ENCODE results near the gene MYO18B. TPM values are rescaled to one million over a fixed set of nuclear protein-coding genes. Genes with fewer than 3 reads are reported as not detected.

MYO18B gene
- total RNA-seq, 1 donor from 2014 or later, result 0.07 TPM

DNA sequence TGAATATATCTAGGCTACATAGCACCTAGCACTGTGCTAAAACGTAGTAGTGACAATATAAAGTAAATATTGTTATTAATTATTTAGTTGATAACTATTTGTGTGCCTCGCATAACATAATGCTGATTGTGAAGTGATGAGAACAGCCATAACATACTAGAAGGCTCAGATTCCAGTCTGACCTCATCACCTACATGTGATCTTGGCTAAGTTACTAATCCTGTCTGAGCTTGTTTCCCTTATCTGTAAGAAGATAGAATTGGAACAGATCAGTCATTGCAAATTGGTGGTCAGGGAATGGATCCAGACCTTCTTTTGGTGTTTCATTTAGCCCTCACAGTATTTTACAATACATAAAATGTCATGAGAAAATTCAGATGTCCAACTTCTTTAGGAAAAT lies 323.9 kb downstream of the MYO18B start:
- TF ChIP-seq, protein P1, sequence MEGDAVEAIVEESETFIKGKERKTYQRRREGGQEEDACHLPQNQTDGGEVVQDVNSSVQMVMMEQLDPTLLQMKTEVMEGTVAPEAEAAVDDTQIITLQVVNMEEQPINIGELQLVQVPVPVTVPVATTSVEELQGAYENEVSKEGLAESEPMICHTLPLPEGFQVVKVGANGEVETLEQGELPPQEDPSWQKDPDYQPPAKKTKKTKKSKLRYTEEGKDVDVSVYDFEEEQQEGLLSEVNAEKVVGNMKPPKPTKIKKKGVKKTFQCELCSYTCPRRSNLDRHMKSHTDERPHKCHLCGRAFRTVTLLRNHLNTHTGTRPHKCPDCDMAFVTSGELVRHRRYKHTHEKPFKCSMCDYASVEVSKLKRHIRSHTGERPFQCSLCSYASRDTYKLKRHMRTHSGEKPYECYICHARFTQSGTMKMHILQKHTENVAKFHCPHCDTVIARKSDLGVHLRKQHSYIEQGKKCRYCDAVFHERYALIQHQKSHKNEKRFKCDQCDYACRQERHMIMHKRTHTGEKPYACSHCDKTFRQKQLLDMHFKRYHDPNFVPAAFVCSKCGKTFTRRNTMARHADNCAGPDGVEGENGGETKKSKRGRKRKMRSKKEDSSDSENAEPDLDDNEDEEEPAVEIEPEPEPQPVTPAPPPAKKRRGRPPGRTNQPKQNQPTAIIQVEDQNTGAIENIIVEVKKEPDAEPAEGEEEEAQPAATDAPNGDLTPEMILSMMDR (IDR thresholded peaks at IDR 0.05; ENCODE audit: unreplicated experiment), result no peak
- no peak overlapping the region for H3K27ac Mint-ChIP-seq
- no peak for DNase-seq (ENCODE audit: low spot score in 2 of 2, unreplicated experiment in 2 of 2)
- peaks cover 29% of the 10 kb centered on the region for H3K4me1 Mint-ChIP-seq
- peaks cover 3% of the 10 kb centered on the region for H3K27me3 Mint-ChIP-seq (ENCODE audit: low read depth)
- no peak overlapping the region for H3K4me3 Mint-ChIP-seq
- no peaks in the 10 kb centered on the region for H3K9me3 Mint-ChIP-seq
- no peaks in the 10 kb centered on the region for H3K36me3 Mint-ChIP-seq

DNA sequence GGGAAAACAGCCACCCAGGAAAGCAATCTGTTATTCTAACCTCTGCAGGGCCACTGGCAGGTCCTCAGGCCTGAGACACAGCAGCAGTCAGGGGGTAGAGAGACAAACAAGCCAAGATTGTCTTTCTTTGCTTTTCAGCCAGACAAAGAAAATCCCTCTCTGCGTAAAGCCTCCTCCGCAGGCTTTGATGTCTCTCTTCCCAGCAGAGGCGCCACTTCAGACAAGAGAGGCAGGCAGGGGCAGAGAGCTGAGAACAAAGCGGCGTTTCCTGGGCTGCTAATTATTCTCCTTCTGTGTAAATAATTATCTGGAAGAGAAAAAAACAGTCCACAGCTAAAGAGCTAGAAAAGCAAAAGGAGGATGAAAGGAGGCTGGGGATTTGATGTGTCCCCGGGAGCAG lies 324.5 kb downstream of the MYO18B start:
- Mint-ChIP-seq H3K27ac (peak overlapping the region; percentile 89), H3K4me1 (peaks cover 29% of the 10 kb centered on the region), H3K9me3 (no peaks in the 10 kb centered on the region), H3K4me3 (no peak overlapping the region), H3K27me3 (ENCODE audit: low read depth) (peaks cover 3% of the 10 kb centered on the region), H3K36me3 (no peaks in the 10 kb centered on the region)
- no peak for DNase-seq (ENCODE audit: low spot score in 2 of 2, unreplicated experiment in 2 of 2)
- TF ChIP-seq, protein P1 (IDR thresholded peaks at IDR 0.05; ENCODE audit: unreplicated experiment), result no peak

DNA sequence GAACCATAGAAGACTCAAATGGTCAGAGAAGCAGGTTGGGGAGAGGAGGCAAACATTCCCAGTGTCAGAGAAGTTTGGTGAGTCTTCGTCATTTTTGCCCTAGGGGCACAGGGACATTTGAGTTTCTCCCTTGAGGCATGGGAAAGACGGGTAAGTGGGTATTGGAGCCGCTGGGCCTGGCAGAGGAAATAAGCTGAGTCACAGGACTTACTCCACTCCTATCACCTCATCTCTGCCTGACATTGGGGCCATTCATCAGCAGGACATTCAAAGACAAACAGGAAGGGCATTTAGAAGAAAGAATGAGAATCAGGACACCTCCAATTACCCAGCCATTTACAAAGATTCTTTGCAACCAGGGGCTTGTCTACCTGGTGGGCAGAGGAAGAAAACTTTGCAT lies 326.6 kb downstream of the MYO18B start:
- Mint-ChIP-seq H3K4me3 (no peak overlapping the region), H3K4me1 (peaks cover 29% of the 10 kb centered on the region), H3K9me3 (no peaks in the 10 kb centered on the region)

DNA sequence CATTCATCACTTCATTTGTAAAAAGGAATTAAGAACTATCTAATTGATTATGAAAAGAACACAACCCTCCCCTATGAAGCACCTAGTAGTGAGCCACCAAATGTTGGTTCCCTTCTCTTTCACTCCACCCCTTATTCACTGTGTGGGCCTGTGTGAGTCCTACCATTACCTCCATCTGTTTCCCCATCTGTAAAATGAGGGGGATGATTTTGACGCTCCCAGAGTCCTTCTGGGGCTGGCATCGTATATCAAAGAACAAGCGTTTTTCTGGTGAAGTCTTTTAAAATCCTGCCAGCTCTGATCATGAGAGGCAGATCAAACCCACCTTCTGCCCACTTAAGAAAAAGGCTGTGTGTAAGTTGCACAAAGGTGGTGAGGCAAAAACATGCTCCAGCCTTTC lies 330.6 kb downstream of the MYO18B start:
- Mint-ChIP-seq H3K27me3 (ENCODE audit: low read depth) (peaks cover 46% of the 10 kb centered on the region), H3K9me3 (no peaks in the 10 kb centered on the region), H3K27ac (no peak overlapping the region), H3K4me1 (peaks cover 11% of the 10 kb centered on the region), H3K36me3 (no peaks in the 10 kb centered on the region), H3K4me3 (no peak overlapping the region)
- TF ChIP-seq, protein P1 (IDR thresholded peaks at IDR 0.05; ENCODE audit: unreplicated experiment), result no peak
- no peak for DNase-seq (ENCODE audit: low spot score in 2 of 2, unreplicated experiment in 2 of 2)

More for the DNA sequence above, 326.6 kb downstream of the MYO18B start:
- no peak for DNase-seq (ENCODE audit: low spot score in 2 of 2, unreplicated experiment in 2 of 2)
- TF ChIP-seq, protein P1 (IDR thresholded peaks at IDR 0.05; ENCODE audit: unreplicated experiment), result no peak
- H3K27me3 Mint-ChIP-seq (ENCODE audit: low read depth), result peaks cover 21% of the 10 kb centered on the region
- no peak overlapping the region for H3K27ac Mint-ChIP-seq
- no peaks in the 10 kb centered on the region for H3K36me3 Mint-ChIP-seq

DNA sequence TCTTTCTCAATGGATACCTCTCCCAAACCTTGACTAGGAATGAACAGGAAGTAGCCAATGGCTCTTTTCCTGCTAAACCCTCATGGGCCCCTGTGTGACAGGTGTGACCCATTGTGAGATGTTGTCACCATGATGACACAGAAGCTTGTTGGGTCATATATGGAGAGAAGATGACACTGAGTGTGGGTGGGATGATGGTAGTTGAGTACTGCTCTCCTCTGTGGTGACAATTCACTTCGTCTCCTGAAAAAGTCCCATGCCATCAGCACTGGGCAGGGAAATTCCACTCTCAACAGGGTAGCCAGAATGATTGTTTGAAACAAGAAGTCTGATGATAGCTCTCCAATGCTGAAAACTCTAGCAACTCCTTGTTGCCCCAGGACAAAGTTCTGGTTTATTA lies 333.3 kb downstream of the MYO18B start:
- TF ChIP-seq, protein P1 (IDR thresholded peaks at IDR 0.05; ENCODE audit: unreplicated experiment), result no peak
- Mint-ChIP-seq H3K27ac (no peak overlapping the region), H3K4me3 (no peak overlapping the region), H3K27me3 (ENCODE audit: low read depth) (peaks cover 49% of the 10 kb centered on the region), H3K36me3 (no peaks in the 10 kb centered on the region), H3K4me1 (no peaks in the 10 kb centered on the region), H3K9me3 (no peaks in the 10 kb centered on the region)
- DNase-seq (ENCODE audit: low spot score in 2 of 2, unreplicated experiment in 2 of 2), result no peak

DNA sequence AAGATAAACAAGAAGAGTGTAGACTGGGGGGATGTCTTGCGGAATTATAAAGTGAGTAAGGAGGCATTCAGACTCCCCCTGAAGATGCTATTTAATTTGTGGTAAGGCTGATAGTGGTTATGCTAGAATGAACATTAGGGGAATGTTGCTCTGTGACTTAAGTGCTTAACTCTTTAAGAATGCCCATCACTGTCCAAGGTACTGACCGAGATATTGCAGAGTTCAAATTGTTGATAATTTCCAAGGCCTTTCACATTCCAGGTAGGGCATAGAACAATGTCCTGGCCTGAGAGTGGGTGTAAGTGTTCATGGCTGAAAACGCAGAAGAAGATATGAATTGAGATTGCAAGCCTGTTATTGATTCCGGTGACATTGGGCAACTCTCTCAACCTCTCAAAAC lies 337.0 kb downstream of the MYO18B start:
- Mint-ChIP-seq H3K36me3 (no peaks in the 10 kb centered on the region), H3K4me3 (no peak overlapping the region), H3K27ac (no peak overlapping the region), H3K9me3 (no peaks in the 10 kb centered on the region), H3K27me3 (ENCODE audit: low read depth) (peaks cover 25% of the 10 kb centered on the region), H3K4me1 (no peaks in the 10 kb centered on the region)
- no peak for DNase-seq (ENCODE audit: low spot score in 2 of 2, unreplicated experiment in 2 of 2)
- TF ChIP-seq, protein P1 (IDR thresholded peaks at IDR 0.05; ENCODE audit: unreplicated experiment), result no peak

Data from mesothelial cell of epicardium (in vitro differentiated cells).